Gastroesophageal sphincter (tissue), 3 donors: ENCODE data around the gene PBX3.

Experiments
- EP300 ChIP-seq: sonication (generic); formaldehyde crosslinking; IDR thresholded peaks from one replicate; pipeline ENCODE4 v1.6.1; 2017; ENCODE audit warnings: antibody characterized with exemption, mild to moderate bottlenecking
- POLR2A ChIP-seq, 2 donors: fragments of 450-650 bp; IDR thresholded peaks; one replicate each; pipeline ENCODE4 v1.6.1; 2017; ENCODE audit warnings: antibody characterized with exemption in 2 of 2, mild to moderate bottlenecking in 2 of 2, moderate library complexity in 1 of 2
- TF ChIP-seq, protein P1 (sequence below), 4 experiments: fragments of 200-600 bp in 2 of 4; fragments of 450-650 bp in 2 of 4; sonication (generic) in 1 of 4; IDR thresholded peaks; one replicate each; pipeline ENCODE4 v1.5.1; 2017 to 2019; ENCODE audit warnings: antibody characterized with exemption in 4 of 4, mild to moderate bottlenecking in 2 of 4, moderate library complexity in 2 of 4

DNA sequence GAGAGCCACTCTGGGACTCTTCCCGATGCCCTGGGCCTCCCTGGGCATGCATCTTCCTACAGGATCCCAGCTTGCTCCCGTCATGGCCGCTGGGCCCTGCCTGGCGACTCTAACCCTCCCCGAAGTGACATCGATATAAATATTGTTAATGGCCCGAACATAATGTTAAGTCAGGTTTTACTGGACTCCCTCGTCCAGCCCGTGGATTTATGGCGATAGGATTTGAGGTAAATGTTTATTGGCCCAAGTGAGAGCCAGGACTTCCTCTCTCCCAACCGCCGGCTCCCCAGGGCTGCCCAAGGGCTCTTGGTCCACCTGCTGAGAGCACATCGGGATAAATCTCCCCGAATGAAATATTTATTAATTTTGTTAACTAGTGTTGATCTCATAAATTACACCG, 246.3 kb downstream of the PBX3 start:
- TF ChIP-seq EP300: no peak
- TF ChIP-seq, protein P1, sequence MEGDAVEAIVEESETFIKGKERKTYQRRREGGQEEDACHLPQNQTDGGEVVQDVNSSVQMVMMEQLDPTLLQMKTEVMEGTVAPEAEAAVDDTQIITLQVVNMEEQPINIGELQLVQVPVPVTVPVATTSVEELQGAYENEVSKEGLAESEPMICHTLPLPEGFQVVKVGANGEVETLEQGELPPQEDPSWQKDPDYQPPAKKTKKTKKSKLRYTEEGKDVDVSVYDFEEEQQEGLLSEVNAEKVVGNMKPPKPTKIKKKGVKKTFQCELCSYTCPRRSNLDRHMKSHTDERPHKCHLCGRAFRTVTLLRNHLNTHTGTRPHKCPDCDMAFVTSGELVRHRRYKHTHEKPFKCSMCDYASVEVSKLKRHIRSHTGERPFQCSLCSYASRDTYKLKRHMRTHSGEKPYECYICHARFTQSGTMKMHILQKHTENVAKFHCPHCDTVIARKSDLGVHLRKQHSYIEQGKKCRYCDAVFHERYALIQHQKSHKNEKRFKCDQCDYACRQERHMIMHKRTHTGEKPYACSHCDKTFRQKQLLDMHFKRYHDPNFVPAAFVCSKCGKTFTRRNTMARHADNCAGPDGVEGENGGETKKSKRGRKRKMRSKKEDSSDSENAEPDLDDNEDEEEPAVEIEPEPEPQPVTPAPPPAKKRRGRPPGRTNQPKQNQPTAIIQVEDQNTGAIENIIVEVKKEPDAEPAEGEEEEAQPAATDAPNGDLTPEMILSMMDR (IDR thresholded peaks at IDR 0.05): no peak
- no peak for TF ChIP-seq POLR2A (IDR thresholded peaks at IDR 0.05)
